HL-60/S4 treated with phorbol 12-myristate 13-acetate at 8.2 ng/mL for 4 days and 3 days (cell line): ENCODE data around the gene COBL.

Experiments
- in situ Hi-C: fragments of 300-500 bp; cut with MboI; formaldehyde crosslinking; loops from 2 replicates; pipeline ENCODE4 v1.15.0; 2022; ENCODE audit warnings: low sequenced_read_pairs

COBL gene

DNA sequence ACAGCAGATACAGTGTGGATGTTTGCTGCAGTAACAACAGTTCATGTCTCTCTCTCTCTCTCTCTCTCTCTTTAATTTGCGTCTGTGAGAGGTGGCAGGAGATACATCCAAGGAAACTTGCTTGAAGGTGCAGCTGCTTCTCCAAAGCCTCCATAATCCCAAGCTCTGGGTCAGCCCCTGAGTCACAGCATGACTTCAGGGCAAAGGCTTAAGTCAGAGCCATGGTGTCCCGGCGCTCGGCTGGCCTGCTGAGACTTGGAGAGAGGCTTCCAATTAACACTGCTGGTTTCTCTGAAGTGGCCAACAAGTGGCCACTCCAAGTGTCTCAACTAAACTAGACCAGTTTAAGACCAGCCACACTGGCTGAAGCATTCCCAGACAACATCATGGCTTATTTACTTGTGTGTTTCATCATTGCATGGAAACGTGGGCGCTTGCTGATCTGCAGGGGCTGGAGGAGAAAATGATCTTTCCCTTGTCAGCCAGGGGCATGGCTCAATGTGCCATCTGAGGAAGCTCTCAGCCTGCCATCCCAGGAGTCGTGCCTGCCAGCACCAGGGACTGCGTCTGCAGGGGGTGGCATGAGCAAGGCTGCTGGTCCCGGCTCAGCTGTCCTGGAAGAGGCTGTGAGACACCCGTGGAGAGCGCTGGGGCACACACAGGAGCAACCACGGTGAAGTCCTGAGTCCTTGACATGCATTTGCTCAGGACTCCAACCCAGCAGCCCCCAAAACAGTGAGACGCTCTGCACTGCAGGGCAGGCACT is 254.2 kb downstream of the COBL start:
- in situ Hi-C loops: no loop called here

DNA sequence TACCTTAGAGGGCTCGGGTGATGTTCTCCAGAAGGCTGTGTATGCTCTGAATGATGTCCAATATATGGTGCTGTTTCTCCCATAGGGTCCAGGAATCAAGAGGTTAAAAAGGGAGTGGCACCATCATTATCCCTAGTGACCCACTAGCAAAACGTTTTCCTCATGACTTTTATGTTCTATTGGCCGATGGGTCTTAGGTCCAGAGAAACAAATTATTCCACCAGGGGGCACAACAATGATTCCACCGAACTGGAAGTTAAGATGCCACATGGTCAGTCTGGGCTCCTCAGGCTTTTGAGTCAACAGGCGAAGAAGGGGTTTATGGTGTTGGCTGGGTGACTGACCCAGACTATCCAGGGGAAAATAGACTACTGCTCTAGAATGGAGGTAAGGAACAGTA is 256.1 kb downstream of the COBL start:
- in situ Hi-C loops: no loop called here

DNA sequence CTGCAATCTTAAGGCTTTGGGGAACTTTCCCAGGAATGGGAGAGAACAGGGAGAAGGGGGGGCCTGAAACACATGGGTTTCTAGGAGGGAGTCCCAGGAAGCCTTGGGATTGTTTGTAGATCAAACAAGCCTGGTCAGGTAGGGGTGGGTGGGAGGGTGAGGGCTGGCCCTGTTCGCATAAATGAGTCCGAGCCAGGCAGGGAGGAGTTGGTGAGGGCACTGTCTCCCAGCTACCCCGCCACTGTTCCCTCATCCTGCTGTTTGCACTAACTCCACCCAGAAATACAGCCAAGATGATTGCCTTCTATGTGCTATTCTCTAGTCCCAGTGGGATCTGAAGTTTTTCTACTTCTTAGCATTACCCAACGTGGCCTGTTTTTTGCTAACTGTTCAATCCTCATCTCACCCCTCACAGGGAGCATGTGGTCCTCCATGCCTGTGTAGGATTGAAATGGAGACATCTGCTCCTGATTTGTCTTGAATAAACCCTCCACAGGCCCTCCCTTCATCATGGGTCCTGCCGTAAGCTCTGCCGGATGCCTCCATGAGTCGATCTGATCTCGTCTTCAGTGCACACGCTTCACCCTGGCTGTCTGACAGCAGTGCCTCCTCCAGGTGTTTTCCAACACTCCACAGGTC is 257.0 kb downstream of the COBL start:
- in situ Hi-C loops: no loop called here

DNA sequence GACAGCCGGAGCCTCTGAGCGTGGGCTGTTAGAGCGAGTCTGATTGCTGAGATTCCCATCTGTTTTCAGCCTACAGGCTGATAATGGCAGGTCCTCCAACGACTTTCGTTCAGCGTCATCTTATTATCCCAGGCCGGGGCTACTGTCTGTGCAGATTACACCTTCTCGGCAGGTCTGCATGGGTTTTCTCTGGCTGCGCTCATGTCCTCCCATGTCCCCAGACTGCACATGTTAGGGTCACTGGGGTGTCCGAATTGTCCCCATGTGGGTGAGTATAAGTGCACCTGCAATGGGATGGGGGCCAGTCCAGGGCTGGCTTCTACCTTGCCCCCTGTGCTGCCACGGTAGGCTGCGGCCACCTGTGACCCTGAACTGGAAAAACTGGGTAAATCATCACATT is 257.8 kb downstream of the COBL start:
- in situ Hi-C loops: no loop called here

DNA sequence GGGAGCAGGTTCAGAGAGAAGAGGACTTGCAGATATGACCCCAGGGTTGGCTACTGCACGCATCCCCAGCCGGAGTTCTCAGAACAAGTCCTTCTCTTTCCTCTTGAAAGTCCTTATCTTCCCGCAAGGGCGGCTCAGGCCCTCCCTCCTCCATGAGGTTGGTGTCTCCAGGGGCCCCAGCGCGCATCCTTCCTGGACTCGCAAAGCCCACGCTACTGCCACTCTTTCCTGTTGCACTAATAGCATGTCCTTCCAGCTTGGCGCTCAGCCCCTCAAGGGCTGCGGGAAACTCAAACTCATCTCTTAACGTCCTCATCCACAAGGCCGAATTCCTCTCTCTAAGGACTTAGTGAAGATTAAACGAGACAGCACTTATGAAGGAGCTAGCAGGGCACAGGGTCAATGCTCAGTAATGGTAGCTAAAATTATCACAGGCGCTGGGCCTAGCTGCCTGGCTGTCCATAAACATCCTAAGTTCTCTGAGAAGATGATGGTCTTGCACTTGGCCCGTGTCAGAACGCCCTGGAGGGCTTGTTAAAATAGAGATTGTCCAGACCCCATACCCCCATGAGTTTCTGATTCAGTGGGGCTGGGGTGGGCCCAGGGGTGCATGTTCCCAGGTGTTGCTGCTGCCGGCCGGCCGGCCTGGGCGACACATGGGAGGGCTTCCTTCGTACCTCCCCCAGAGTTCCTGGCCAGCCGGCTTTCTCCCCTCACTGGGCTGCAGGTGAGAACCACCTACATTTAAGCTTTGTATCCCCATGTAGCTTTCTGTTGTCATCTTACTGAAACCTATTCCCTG is 261.4 kb downstream of the COBL start:
- in situ Hi-C loops: no loop called here

DNA sequence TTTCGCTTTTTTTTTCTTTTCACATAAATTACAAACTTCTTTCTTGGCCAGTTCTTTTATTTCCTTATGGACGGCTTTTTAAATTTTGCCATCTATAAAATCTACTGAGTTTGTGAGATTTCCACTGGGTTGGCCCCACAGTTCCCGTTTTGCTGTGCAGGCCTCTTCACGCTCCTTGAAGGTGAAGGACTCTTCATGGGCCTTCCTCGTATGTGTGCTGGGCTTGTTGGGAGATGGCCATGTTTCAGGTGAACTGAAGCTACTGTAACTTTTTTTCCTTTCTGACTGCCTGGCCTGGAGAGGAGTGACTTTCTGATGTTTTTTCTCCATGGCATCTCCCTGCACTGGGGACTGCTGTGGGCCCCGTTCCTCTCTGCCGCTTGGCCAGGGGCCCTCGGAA is 262.4 kb downstream of the COBL start:
- in situ Hi-C loops: no loop called here

DNA sequence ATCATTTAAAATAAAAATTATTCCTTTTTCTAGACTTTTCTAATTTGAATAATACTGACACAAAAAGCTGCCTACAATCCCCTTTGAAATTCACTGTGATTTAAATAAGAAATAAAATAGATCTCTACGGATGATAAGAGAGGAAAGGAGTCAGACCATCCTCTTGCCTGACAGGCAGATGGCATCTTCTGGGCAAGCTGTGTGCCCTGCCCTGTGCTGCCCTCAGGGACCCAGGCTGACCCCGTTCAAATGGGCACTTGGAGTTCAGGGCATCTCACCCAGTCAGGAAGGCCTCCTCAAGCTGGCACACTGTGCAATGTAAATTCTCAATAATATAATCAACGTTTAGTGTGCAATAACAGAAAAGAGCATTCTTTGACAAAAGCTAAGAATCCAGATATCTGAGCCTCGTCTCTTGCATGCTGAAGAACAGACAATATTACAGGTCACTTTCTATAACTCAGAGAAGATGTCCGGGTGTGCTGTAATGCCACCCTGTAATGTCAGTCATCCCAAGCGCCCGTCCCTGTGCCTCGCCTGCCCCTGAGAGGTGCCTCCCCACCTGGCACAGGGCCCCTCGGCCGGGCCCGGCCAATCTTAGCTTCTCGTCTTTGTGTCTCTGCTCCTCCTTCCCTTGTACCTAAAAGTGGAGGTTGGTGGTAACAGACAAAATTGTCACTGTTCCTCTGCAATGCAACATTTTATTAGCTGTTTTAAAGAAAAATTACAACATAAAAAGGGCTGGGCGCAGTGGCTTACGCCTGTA is 263.3 kb downstream of the COBL start:
- in situ Hi-C loops: no loop called here

DNA sequence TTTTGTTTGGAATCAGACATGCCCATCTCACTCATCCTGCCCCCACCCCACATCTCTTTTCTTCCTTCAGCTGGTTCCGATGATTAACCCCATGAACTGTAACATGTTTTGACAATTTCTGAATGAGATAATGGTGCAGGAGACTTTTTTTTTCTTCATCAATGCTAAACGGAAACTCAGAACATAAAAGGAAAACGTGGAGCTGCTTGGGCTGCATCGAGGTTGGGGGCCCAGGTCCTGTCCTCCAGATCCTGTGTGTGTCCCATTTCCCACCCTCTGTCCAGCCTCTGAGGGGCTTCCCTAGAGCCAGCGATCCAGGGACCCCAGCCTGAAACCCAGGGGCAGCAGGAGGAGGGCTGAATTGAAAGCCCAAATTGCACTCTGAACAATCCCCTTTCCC is 270.1 kb downstream of the COBL start:
- in situ Hi-C loops: no loop called here

DNA sequence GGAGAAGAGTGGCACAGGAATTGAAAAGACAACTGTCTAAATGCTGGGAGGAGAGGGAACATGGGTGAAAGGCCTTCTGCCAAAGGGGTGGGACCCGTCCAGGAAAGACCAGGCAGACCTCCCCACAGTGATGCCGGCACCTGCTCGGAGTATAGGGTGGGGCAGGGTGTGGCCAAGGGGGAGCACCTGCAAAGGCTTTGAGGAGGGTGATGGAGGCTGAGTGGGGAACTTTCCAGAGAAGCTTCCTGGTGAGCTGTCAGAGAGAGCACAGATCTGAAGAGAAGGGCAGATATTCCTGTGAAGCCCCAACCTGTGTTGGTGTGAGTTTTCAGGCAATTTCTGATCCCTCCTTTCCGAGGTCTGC is 270.5 kb downstream of the COBL start:
- in situ Hi-C loops: no loop called here

DNA sequence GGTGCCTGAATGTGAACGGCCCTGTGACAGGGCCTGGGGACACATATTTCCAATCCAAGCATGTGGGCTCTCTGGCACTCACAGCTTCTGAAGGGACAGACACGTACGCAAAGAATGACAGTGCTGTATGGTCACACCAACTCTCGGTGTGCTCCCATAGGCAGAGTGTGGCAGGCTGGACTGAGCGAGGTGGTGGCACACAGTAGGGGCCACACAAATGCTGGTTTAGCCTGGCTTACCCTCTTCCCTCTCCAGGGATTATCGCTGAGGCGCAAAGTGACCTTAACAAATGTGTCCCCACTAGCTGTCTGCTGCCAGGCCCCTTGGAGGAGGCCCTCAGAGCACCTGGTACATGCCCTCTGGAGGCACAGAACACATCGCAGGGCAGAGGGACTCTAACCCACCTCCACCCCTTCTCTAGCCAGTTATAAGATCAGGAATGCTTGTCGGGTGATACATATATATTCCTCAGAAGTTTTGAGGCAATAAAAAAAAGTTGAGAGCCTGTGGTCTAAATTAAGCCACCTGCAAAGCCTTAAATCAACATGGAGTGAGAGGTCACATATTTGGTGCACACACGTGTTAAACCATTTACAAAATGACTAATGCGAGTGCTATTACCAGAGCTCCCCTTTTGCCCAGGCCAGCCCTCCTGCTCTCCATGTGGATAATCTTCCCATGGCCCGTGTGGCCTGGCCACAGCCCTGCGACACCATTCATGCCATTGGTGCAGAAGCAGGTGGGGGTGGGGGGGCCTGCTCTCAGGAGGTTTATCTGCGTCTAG is 271.1 kb downstream of the COBL start:
- in situ Hi-C loops: no loop called here

DNA sequence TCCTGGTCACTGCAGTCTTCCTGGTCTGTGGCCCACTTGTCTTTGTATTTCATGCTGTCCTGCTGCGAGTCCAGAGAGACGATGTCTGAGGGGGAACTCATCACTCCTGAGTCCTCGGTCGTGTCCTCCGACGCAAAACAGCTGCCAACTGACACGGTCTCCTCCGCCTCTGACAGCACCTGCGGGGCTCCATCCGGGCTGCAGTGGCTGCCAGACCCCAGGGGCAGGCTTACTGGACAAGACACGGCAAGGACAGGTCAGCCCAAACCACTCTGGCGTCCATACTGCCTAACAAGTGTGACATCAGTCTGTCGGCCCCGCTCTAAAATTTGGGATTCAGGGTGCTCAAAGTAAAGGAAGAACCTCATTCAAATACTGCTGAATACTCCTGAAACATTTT is 273.1 kb downstream of the COBL start:
- in situ Hi-C loops: no loop called here

DNA sequence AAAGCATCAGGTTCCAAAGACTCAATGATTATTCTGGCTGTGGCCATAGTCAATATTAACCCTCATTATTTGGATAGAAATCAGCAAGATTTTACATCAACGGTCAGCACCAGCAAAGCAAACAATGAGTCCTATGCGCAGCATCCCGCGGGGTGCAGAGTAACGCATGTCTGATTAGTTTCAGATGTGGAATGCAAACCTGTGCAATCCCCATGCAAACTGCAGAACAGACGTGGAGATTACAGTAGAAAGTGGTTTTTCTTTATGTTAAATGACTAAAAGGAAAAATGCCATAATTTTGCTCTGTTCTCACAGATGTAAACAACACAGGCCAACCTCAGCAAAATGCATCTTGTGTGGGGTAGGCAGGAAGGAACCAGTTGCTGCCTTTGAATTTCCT is 275.8 kb downstream of the COBL start:
- in situ Hi-C loops: no loop called here

DNA sequence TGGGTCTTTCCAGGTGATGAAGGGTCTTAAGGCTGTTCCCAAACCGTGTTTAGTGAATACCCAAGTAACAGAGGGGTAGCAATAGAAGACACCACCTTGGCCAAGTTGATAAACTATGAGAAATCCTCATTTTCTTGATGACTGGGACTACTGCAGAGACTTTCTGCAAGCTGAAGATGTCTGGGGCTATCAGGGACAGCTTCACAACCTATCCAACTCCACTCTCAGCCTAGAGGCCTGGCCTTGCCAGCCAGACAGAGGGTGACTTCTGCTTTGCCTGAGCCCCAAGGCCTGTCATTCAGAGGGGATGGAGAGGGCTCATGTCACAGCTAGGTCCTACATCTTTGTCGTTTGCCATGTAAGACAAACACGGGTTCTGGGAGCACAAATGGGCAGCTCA is 278.0 kb downstream of the COBL start:
- in situ Hi-C loops: no loop called here

DNA sequence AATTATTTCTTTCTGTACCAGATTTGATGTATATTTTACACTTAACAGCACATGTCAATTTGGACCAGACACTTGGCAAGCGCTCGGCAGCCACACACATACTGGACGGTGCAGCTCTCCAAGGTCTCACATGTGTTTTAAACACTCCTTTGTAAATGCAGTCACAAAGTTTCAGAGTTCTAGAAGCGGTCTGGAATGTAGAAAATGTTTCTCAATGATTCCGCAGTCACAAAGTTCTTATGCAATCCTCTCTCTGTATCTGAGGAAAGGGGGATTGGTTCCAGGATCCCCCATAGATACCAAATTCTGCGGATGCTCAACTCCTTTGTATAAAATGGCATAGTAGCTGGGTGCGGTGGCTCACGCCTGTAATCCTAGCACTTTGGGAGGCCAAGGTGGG is 280.9 kb downstream of the COBL start:
- in situ Hi-C loops: no loop called here

DNA sequence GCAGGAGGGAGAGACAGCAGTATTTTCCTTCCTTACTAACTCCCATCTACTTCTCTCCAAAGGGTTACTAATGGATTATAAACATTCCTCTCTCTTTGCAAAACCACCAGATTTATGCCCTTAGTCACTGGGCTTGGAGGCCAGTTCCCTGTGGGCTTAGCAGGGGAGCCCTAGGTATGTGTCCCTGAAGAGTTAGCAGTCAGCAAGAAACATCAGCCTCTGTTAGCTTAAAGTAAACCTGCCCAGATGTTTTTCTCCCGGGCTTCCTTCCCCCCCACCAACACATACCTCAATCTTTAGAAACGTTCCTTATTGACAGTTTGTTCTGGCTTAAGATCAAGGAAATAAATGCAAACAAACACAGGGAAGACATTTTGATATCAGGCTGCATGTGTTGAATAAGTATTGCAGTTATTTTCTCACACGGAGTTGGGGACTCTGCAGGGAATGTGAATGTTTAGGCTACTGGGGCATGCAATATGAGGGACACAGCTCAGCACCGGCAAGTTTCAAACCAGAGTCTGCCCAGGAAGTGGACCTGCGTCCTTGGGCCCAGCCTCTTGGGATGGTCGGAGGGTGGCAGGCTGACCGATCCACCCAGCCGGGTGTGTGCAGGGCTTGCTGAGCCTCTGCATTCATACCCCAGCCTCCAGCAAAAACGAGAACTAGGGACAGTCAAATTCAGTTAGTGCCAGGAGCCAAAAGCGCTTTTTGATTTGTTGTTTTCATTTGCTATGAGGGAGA is 281.9 kb downstream of the COBL start:
- in situ Hi-C loops: no loop called here

DNA sequence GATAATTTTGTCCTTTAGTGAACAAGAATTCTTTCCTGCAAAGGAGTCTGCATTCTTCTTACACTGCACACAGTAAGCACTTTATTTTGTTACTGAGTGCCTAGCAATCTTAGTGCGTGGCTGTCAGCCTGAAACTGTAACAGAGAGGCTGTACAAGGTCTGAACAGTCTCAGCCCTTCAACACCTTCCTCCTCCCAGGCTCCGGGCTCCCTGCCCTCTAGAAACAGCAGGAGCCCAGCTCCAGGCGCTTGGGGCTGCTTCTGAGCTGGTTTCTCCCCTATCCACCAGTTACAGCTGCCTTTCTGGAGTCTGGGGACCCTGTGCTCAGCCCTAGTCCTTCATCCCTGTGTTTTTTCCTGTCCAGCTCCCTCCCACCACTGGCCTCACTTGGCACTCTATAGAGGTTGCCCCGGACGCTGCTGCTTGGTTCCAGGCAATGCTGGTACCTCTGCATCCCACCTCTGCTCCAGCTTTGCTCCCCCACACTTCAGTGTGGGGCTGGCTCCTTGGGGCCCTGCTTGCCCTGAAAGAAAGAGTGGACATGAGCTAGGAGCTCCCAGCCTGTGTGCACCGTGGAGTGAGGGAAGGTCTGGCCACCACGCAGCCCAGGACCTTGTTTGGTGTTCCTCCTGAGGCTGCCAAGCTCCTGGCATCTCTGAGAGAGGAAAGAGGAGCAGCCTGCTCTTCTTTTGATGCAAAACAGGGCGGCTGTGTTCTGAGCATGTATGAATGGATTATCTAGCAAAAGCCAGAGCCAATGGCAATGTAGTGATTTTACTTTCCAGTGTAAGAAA is 282.7 kb downstream of the COBL start:
- in situ Hi-C loops: no loop called here

DNA sequence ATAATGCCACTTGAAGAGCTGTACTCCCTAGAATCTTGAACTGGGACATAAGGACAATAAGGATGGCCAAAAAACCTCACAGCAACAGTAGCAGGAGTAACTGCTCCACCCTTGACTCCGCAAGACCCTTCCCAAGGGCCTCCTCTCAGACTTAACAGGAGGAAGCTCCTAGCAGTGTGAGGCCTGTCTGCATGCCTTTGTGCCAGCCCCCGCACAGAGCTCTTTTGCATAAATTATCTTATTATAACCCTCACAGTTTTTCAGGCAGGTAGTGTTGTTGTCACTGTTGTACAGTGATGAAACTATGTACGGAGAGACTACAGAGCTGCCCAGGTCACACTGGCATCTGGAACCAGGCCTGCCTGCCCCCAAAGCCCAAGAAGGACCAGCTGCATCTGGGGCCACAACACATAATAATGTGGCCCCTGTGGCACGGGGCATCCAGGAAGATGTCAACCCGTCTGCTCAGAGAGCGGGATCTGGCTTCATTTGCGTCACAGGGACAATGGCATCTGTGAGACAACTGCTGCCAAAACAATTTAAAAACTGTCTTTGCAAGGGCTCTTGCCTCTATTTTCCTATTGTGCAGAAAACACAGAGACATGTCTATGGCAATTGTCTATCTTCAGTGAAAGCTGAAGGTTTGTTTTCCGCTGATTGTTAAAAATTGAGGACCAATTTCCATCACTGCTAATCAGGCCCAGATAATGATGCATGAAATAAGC is 284.7 kb downstream of the COBL start:
- in situ Hi-C loops: no loop called here

DNA sequence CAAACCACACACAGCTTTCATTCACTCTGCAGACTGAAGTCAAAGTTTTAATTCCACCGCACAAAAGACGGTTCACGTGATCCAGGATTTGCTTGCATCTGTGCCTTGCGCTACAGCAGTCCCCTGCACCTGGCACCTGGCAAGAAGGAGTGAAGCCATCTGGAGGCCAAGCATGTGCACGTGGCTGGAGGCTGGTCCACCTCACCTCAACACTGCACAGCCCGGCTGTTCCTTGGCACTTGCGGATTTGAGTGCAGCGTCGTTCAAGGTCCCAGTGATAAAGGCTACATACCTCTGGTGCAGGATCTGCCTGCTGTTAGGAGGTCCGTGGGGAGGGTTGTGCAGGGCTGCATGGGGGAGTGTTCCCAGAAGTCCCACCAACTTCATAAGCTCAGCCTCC is 285.4 kb downstream of the COBL start:
- in situ Hi-C loops: no loop called here
